Lower leg skin (tissue), 3 donors: ENCODE data around the gene TAOK2.

Experiments
- POLR2A ChIP-seq, 2 donors: fragments of 450-650 bp; IDR thresholded peaks; one replicate each; pipeline ENCODE4 v1.6.1; 2016 to 2017; ENCODE audit warnings: antibody characterized with exemption in 2 of 2, mild to moderate bottlenecking in 1 of 2, moderate library complexity in 1 of 2
- TF ChIP-seq, protein P1 (sequence below), 3 donors: fragments of 450-650 bp; IDR thresholded peaks; one replicate each; pipeline ENCODE4 v1.5.1; 2016; ENCODE audit warnings: antibody characterized with exemption in 3 of 3, mild to moderate bottlenecking in 3 of 3, moderate library complexity in 2 of 3

GRCh38 chr16:30040221-30040620 lies 66.6 kb downstream of the TAOK2 start:
- TF ChIP-seq, protein P1, sequence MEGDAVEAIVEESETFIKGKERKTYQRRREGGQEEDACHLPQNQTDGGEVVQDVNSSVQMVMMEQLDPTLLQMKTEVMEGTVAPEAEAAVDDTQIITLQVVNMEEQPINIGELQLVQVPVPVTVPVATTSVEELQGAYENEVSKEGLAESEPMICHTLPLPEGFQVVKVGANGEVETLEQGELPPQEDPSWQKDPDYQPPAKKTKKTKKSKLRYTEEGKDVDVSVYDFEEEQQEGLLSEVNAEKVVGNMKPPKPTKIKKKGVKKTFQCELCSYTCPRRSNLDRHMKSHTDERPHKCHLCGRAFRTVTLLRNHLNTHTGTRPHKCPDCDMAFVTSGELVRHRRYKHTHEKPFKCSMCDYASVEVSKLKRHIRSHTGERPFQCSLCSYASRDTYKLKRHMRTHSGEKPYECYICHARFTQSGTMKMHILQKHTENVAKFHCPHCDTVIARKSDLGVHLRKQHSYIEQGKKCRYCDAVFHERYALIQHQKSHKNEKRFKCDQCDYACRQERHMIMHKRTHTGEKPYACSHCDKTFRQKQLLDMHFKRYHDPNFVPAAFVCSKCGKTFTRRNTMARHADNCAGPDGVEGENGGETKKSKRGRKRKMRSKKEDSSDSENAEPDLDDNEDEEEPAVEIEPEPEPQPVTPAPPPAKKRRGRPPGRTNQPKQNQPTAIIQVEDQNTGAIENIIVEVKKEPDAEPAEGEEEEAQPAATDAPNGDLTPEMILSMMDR (IDR thresholded peaks at IDR 0.05): no peak
- no peak for TF ChIP-seq POLR2A (IDR thresholded peaks at IDR 0.05)
